Subcutaneous abdominal adipose tissue (tissue), 5 donors: ENCODE measurements around the gene CHRNB4.
"Not testable (repeated sequence)": the region's sequence is repeated elsewhere in the genome, so short reads cannot be mapped to it uniquely, and the experiment has no call there.

ENCODE experiments used
- H3K27ac ChIP-seq: one replicate; pipeline ENCODE4 v1.7.0; 2013; ENCODE audit warnings: low read depth, mild to moderate bottlenecking, inconsistent platforms, low read length, moderate library complexity
- H3K27me3 ChIP-seq, 5 donors: one replicate each; pipeline ENCODE4 v1.7.0; 2013; ENCODE audit warnings: low read length in 5 of 5, inconsistent platforms in 1 of 5; ENCODE audit not compliant: control insufficient read depth in 5 of 5, insufficient read depth in 4 of 5
- H3K36me3 ChIP-seq, 5 donors: one replicate each; pipeline ENCODE4 v1.7.0; 2013; ENCODE audit warnings: low read length in 5 of 5; ENCODE audit not compliant: control insufficient read depth in 5 of 5, insufficient read depth in 5 of 5
- H3K4me1 ChIP-seq, 5 donors: one replicate each; pipeline ENCODE4 v1.7.0; 2013; ENCODE audit warnings: low read length in 5 of 5, mild to moderate bottlenecking in 3 of 5, moderate library complexity in 1 of 5; ENCODE audit not compliant: control insufficient read depth in 5 of 5, insufficient read depth in 5 of 5
- H3K4me3 ChIP-seq, 5 donors: one replicate each; pipeline ENCODE4 v1.7.0; 2013; ENCODE audit warnings: low read length in 5 of 5, low read depth in 1 of 5
- H3K9ac ChIP-seq, 5 donors: one replicate each; pipeline ENCODE4 v1.7.0; 2013; ENCODE audit warnings: low read length in 5 of 5, mild to moderate bottlenecking in 4 of 5, moderate library complexity in 3 of 5
- H3K9me3 ChIP-seq, 5 donors: one replicate each; pipeline ENCODE4 v1.7.0; 2013; ENCODE audit warnings: low read length in 5 of 5; ENCODE audit not compliant: control insufficient read depth in 5 of 5
- donor health status: healthy.
- donor health status: healthy.
- donor health status: healthy.
- donor health status: healthy.
- donor health status: healthy.

Gene CHRNB4

GRCh38 chr15:78641102-78641748, at the start of gene CHRNB4:
CHRNB4 (minus strand) TSS chr15:78641210; CDS start chr15:78641133, 77 bp downstream.
- Histone ChIP-seq H3K4me1 (peaks cover 0 to 12% (median 11%) of the 10 kb centered on the region in 5 donors), H3K9me3 (no peaks in the 10 kb centered on the region), H3K9ac (peak within 1 kb of the TSS in 1 of 5 donors; percentile 32), H3K27ac (no peak within 1 kb of the TSS), H3K4me3 (peak within 1 kb of the TSS in 4 of 5 donors; percentile 22 to 51 (median 30)), H3K27me3 (peaks cover 5 to 25% (median 18%) of the 10 kb centered on the region in 5 donors), H3K36me3 (no peaks in the 10 kb centered on the region)

GRCh38 chr15:78689626-78690025, 48.6 kb upstream of the CHRNB4 start:
- Histone ChIP-seq H3K4me1 (peaks cover 5 to 35% (median 10%) of the 10 kb centered on the region in 5 donors), H3K36me3 (no peaks in the 10 kb centered on the region), H3K9me3 (peaks cover 0 to 1% (median 0%) of the 10 kb centered on the region in 5 donors), H3K27me3 (peaks cover 0 to 4% (median 2%) of the 10 kb centered on the region in 5 donors), H3K27ac (no peak overlapping the region), H3K9ac (no peak overlapping the region), H3K4me3 (no peak overlapping the region)

- H3K9me3 ChIP-seq, result peaks cover 0 to 3% (median 0%) of the 10 kb centered on the region in 5 donors
- H3K4me3 ChIP-seq, result no peak overlapping the region
- H3K4me1 ChIP-seq, result peaks cover 2 to 23% (median 6%) of the 10 kb centered on the region in 5 donors
- no peak overlapping the region for H3K9ac ChIP-seq
- no peaks in the 10 kb centered on the region for H3K36me3 ChIP-seq
- H3K27ac ChIP-seq, result no peak overlapping the region
- peaks cover 0 to 3% (median 2%) of the 10 kb centered on the region in 5 donors for H3K27me3 ChIP-seq
Measured at GRCh38 chr15:78685925-78686324, 44.9 kb upstream of the CHRNB4 start.

GRCh38 chr15:78685159-78685921, 44.3 kb upstream of the CHRNB4 start:
- Histone ChIP-seq H3K36me3 (no peaks in the 10 kb centered on the region), H3K9ac (no peak overlapping the region), H3K4me1 (peaks cover 2 to 25% (median 6%) of the 10 kb centered on the region in 5 donors), H3K27me3 (peaks cover 0 to 7% (median 2%) of the 10 kb centered on the region in 5 donors), H3K9me3 (peaks cover 0 to 3% (median 0%) of the 10 kb centered on the region in 5 donors), H3K4me3 (no peak overlapping the region), H3K27ac (no peak overlapping the region)

GRCh38 chr15:78684657-78685056, 43.6 kb upstream of the CHRNB4 start:
- Histone ChIP-seq H3K27me3 (peaks cover 0 to 7% (median 2%) of the 10 kb centered on the region in 5 donors), H3K27ac (no peak overlapping the region), H3K36me3 (no peaks in the 10 kb centered on the region), H3K4me1 (peaks cover 2 to 25% (median 6%) of the 10 kb centered on the region in 5 donors), H3K9ac (no peak overlapping the region), H3K9me3 (peaks cover 0 to 3% (median 0%) of the 10 kb centered on the region in 5 donors), H3K4me3 (no peak overlapping the region)

- H3K36me3 ChIP-seq, H3K27ac ChIP-seq, H3K9ac ChIP-seq, H3K9me3 ChIP-seq, H3K27me3 ChIP-seq, H3K4me3 ChIP-seq: not testable (repeated sequence)
- peaks cover 2 to 25% (median 6%) of the 10 kb centered on the region in 5 donors for H3K4me1 ChIP-seq
Measured at GRCh38 chr15:78683599-78683998, 42.6 kb upstream of the CHRNB4 start.

GRCh38 chr15:78682693-78683410, 41.8 kb upstream of the CHRNB4 start:
- no peak overlapping the region for H3K9ac ChIP-seq
- H3K27ac ChIP-seq, result no peak overlapping the region
- H3K4me3 ChIP-seq, result no peak overlapping the region
- no peaks in the 10 kb centered on the region for H3K36me3 ChIP-seq
- peaks cover 2 to 25% (median 6%) of the 10 kb centered on the region in 5 donors for H3K4me1 ChIP-seq
- peaks cover 0 to 3% (median 0%) of the 10 kb centered on the region in 5 donors for H3K9me3 ChIP-seq
- H3K27me3 ChIP-seq, result peaks cover 0 to 7% (median 2%) of the 10 kb centered on the region in 5 donors

GRCh38 chr15:78682004-78682651, 41.1 kb upstream of the CHRNB4 start:
- Histone ChIP-seq H3K4me3 (no peak overlapping the region), H3K27ac (no peak overlapping the region), H3K4me1 (peaks cover 2 to 25% (median 6%) of the 10 kb centered on the region in 5 donors), H3K9me3 (peaks cover 0 to 3% (median 0%) of the 10 kb centered on the region in 5 donors), H3K36me3 (no peaks in the 10 kb centered on the region), H3K9ac (no peak overlapping the region), H3K27me3 (peaks cover 0 to 7% (median 2%) of the 10 kb centered on the region in 5 donors)

GRCh38 chr15:78681281-78682003, 40.4 kb upstream of the CHRNB4 start:
- Histone ChIP-seq H3K27me3 (peaks cover 0 to 7% (median 0%) of the 10 kb centered on the region in 5 donors), H3K9ac (no peak overlapping the region), H3K9me3 (peaks cover 0 to 3% (median 0%) of the 10 kb centered on the region in 5 donors), H3K36me3 (no peaks in the 10 kb centered on the region), H3K4me1 (peaks cover 0 to 20% (median 6%) of the 10 kb centered on the region in 5 donors), H3K27ac (no peak overlapping the region), H3K4me3 (no peak overlapping the region)
